GM19240 (cell line): Measurements from ENCODE around the gene CDV3.
A peak's percentile ranks its signal among the peaks of the same experiment; 100 is the strongest.

Source experiments
- DNase-seq: peaks from one replicate; pipeline ENCODE4 v3.0.0; 2011; ENCODE audit warnings: low spot score; ENCODE audit not compliant: insufficient read length

CDV3 gene

DNA sequence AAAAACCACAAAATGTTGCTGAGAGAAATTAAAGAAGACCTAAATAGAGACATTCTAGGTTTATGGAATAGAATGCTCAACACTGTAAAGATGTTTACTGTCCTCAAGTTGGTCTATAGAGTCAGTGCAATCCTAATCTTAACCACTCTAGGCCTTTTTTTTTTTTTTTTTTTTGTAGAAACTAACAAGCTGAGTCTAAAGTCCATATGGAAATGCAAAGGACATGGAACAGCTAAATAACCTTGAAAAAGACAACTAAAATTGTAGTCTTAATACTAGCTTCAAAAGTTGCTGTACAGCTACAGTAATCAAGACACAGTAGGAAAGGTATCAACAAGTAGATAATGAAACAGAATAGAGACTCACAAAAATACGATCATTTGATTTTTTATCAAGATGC lies 32.9 kb downstream of the CDV3 start:
- no peak for DNase-seq

DNA sequence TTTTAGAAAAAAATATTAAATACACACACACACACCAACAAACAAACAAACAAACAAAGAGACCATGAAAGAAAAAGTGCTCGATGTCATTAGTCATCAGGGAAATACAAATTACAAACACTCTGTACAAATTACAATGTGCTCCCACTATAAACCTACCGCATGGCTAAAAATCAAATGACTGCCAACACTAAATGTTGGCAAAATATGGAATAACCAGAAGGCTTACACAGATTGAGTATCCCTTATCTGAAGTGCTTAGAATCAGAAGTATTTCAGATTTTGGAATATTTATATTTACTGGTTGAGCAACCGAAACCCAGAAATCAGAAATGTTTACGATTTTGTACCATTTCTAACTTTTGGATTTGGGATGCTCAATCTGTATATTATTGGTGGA lies 33.4 kb downstream of the CDV3 start:
- no peak for DNase-seq

DNA sequence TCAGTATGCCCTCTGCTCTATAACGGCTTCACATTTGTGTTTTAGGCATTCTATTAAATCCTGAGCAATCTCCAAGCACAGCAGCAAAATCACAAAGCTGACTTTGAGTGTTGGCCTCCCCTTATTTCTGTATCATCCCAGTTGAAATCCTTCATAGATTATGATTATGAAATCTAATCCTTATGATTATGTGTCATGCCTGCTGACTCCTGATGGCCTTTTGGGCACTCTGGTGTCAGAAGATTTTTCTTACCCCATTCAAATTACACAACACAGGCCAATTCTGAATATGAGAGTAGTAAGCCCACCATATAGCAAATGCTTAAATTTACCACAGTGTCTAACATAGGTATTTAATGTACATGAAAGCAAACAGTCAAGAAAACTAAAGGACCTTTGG lies 34.3 kb downstream of the CDV3 start:
- DNase-seq: no peak

DNA sequence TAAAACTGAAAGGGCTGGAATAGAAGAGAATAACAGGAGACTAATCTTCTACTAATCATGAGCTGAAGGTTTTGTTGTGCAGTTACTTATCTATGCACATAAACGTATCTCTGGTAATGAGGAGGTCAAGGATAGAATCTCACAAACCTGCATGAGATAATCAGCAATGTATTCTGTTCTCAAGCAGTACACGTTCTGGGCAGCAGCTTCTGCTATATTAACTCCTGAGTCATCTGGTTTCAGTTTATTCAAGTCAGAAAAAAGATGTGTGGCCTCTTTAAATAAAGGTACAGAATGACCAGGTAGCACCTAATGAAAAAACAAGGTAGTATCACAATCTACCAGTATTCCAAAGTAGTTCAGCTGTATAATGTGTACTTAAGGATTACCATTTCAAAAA lies 34.9 kb downstream of the CDV3 start:
- DNase-seq: no peak

DNA sequence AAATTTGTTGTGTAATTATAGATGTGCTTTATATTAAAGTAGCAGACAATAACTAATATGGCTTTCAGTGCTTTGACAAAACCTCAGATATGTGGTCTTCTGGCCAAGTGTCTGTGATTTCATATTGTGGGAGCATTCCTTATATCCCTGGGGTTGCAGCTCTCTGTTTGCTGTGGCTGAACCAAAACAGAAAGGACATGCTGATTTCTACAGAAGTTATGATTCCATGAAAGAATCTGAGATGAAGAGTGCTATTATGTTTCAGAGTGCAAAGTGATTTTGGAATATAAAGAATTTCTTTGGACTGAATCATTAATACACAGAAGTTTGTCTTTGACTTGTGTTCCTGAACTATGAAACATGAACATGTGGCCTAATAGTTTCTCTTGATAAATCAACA lies 36.5 kb downstream of the CDV3 start:
- DNase-seq: no peak

DNA sequence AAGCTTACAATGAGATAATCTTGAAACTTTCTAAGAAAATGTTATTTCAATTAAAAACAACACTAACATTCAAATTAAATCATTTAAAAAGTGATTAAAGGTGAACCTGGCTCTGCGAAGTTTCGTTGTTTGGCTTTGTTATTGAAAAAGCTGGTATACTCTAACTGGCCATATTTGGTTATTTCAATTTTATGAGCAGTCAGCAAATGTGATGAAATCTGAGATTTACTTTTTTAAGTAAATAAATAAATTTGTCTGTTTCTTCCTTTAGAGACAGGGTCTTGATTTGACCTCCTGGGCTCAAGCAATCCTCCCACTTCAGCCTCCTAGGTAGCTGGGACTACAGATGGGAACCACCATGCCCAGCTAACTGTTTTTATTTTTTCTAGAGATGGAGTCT lies 38.0 kb downstream of the CDV3 start:
- no peak for DNase-seq

DNA sequence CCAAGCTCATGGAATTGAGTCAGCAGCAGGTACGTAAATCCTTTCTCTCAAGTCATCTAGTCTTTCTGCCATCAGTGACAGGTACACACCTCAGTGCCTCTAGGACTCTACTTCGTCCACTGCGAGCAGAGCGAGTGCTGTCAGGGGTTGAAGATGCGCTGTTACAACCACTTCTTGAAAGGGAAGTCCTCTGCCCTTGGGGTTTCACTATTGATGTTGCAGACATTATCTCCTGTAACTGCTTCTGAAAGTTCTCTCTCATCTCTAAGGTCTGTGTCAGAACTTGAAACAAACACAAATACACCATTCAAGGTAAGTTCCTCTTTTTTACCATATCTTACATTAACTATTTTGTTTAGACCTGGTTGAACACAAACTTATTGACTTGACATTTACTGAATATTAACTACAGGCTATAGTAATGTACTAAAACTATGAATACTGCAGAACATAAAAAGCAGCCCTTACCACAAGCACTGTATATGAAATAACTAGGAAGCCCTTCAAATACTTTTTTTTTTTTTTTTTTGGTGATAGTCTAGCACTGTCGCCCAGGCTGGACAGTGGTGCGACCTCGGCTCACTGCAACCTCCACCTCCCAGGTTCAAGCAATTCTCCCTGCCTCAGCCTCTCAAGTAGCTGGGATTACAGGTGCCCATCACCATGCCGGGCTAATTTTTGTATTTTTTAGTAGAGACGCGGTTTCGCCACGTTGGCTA lies 46.7 kb downstream of the CDV3 start:
- DNase-seq: peak; percentile 27

DNA sequence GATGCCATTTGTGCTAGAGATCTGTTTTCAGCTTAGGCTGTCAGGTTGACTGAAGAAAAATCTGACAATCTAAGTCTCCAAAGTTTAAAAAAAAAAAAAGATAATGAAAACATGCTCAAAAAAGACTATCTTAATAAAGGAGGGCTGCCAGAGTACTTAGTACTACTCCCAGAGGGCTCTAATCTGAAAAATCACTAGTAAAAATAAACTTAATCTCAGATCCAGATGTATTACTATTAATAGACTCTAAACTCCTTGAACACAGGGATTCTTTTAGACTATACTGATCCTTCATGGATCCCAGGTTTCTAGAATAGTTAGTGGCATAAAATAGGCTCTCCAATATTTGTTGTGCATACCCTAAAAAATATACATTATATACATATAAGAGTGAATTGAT lies 54.3 kb downstream of the CDV3 start:
- DNase-seq: no peak

DNA sequence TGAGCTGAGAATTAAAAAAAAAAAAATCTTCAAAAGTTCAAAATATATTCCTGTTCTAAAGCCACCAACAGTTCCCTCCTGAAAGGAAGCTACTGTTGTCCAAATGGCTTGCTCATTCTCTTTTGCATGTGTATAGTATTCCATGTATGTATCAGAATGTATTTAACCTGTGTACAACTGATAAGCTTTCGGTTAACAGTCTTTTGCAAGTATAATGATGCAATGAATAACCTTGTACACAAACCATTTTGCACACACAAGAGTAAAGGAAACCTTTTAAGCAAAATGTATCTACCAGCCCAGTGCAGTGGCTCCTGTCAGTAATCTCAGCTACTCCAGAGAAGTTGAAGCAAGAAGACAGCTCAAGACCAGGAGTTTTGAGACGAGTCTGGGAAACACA lies 55.7 kb downstream of the CDV3 start:
- no peak for DNase-seq

DNA sequence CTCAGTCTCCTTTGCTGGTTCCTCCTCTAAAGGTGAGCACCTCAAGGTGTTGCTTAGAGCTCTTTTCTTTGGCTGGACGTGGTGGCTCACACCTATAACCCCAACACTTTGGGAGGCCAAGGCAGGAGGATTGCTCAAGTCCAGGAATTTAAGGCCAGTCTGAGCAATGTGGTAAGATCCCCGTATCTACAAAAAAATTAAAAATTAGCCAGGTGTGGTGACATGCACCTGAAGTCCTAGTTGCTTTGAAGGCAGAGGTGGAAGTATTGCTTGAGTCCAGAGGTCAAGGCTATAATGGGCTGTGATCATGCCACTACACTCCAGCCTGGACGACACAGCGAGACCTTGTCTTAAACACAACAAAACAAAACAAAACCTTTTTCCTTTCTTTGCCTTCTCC lies 60.0 kb downstream of the CDV3 start:
- DNase-seq: no peak
